Forelimb muscle (tissue), 1 donor: Measurements from ENCODE around the gene ITGA5. TPM values are rescaled to one million over a fixed set of nuclear protein-coding genes. Genes with fewer than 3 reads are reported as not detected.

Experiments
- DNase-seq: peaks from one replicate; pipeline ENCODE4 v3.0.0-alpha.2; 2013; ENCODE audit warnings: low read depth
- polyA plus RNA-seq: library from polyadenylated mRNA; unstranded; fragments of 120-200 nt; gene quantifications from one replicate; pipeline ENCODE4 v1.2.1, GENCODE V29; 2013; ENCODE audit not compliant: insufficient read length

Gene ITGA5
- polyA plus RNA-seq, 1 donor = 98.8 TPM

GRCh38 chr12:54352891-54353874, 65.9 kb downstream of the ITGA5 start:
- no peak for DNase-seq

GRCh38 chr12:54352022-54352531, 67.0 kb downstream of the ITGA5 start:
- DNase-seq = no peak

GRCh38 chr12:54351341-54351740, 67.7 kb downstream of the ITGA5 start:
- DNase-seq = no peak

GRCh38 chr12:54350743-54351142, 68.3 kb downstream of the ITGA5 start:
- no peak for DNase-seq

- DNase-seq = no peak
Observed at GRCh38 chr12:54349679-54350078, 69.4 kb downstream of the ITGA5 start.

GRCh38 chr12:54349036-54349435, 70.0 kb downstream of the ITGA5 start:
- DNase-seq = no peak

Other genes with a start within 250 kb of the ITGA5 start
- 22.6 TPM for gene SMUG1, start 230.3 kb downstream of the ITGA5 start, polyA plus RNA-seq
- 66.9 TPM for gene CBX5, start 139.1 kb downstream of the ITGA5 start, polyA plus RNA-seq
- 1,643 TPM for gene HNRNPA1, start 138.5 kb downstream of the ITGA5 start, polyA plus RNA-seq
- 2.3 TPM for gene NFE2, start 118.3 kb downstream of the ITGA5 start, polyA plus RNA-seq
- 135 TPM for gene COPZ1, start 94.1 kb downstream of the ITGA5 start, polyA plus RNA-seq
- 0.15 TPM for gene GPR84, start 54.8 kb downstream of the ITGA5 start, polyA plus RNA-seq
- 22.1 TPM for gene ZNF385A, start 34.5 kb downstream of the ITGA5 start, polyA plus RNA-seq
- gene GTSF1, start 54.3 kb upstream of the ITGA5 start, polyA plus RNA-seq = 0.32 TPM
- gene NCKAP1L, start 78.5 kb upstream of the ITGA5 start, polyA plus RNA-seq = 4.2 TPM
- gene PDE1B, start 130.3 kb upstream of the ITGA5 start, polyA plus RNA-seq = 2.8 TPM
- gene PPP1R1A, start 169.4 kb upstream of the ITGA5 start, polyA plus RNA-seq = 72.4 TPM
- not detected for gene LACRT, start 215.6 kb upstream of the ITGA5 start, polyA plus RNA-seq
- not detected for gene DCD, start 229.1 kb upstream of the ITGA5 start, polyA plus RNA-seq